Left forelimb (tissue), 1 donor: ENCODE data around the gene LRRC59.
"Not testable (repeated sequence)": the region's sequence is repeated elsewhere in the genome, so short reads cannot be mapped to it uniquely, and the experiment has no call there.

Source experiments
- DNase-seq: peaks from one replicate; pipeline ENCODE4 v3.0.0-alpha.2; 2018; ENCODE audit warnings: low spot score

Gene LRRC59

GRCh38 chr17:50347117-50347893, 50.0 kb downstream of the LRRC59 start:
- peak; percentile 60 for DNase-seq

DNA sequence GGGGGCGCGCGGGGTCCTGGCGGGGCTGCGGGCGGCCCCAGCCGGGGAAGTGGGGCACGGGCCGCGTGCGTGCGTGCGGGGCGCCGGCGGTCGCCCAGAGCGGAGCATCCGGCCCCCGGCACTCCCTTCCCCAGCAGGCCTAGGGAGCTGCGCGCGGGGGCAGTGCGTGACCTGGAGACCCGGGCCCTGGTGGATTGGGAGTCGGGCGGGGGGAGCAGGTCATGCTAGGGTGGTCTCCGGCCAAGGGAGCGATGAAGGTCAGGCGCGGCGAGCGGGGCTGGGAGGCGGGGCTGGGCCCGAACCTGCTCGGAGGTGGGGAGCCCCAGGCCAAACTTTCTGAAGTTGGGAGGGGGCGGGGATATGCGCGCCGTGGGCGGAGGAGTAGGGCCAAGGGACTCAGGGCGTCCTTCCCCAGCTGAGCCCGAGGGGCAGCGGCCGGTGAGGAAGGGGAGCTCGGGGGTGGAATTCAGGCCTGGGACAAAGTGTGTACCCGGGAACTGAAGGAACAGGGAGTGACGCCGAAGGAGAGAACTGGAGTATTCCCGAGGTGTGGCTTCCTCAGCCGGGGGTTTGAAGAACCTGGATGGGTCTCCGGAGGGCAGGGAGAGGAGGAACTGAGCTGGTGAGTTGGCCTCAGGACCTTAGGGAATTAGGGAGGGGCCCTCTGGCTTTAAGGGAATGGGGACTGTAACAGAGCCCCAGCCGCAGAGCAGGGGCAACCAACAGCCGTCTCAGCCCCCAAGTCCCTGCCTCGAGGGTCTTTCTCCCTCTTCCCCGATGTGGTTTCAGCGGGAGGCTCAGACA, 50.8 kb downstream of the LRRC59 start:
- peak; percentile 71 for DNase-seq

GRCh38 chr17:50345432-50346312, 51.7 kb downstream of the LRRC59 start, which contains the start of gene XYLT2:
Gene XYLT2, plus strand, starts transcription at chr17:50346126. Its CDS starts 15 bp downstream, at chr17:50346141.
- peak; percentile 86 for DNase-seq

DNA sequence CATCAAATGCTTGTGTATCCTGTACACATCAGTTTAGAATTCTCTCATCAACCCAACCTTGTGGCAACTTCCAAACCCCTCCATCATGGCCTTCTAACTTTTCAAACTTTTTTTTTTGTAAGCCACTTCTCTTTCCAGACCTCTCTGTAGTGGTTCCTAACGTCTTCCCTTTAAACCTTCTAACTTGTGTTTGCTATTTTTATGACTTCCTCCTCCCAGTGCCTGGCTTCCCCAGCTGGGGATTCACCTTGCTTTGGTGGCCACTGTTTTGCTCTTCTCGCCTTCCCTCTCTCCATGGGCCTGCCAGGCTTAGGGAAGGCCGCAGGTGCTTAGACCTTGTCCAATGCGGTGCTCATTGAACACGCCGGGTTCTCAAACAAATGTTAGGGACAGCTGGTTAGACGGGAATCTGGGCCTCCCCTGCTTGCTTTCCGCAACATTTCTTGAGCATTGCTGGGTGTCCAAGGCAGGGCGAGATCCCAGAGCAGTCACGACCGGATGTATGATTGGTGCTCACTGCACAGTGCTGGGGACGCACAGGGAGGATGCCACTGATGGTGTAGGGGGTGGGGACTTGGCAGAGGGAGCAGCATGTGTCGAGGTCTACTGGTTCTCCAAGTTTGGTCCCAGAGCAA, 52.5 kb downstream of the LRRC59 start:
- DNase-seq: peak; percentile 63

GRCh38 chr17:50339381-50339780, 57.9 kb downstream of the LRRC59 start:
- peak; percentile 23 for DNase-seq

- DNase-seq: no peak
Measured at GRCh38 chr17:50338645-50339044, 58.7 kb downstream of the LRRC59 start.

DNA sequence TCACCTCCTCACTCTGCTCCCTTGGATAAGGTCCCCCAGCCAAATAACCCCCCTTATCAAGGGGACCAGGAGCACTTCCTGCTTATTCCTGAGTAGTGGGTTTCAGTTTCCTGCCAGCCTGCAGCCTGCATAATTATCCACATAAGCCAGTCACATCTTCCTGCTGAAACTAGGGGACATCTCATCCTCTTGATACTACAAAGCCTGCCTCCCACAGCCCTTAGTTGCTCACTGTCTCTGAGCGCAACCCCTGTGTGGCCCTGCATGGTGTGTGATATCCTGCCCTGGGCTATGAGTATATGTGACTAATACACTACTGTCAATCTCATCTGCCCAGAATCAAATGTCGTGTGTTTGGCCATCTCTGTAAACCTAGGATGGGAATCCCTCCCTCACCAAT, 59.4 kb downstream of the LRRC59 start:
- peak; percentile 12 for DNase-seq

GRCh38 chr17:50333291-50334057, 63.8 kb downstream of the LRRC59 start:
- DNase-seq: not testable (repeated sequence)

GRCh38 chr17:50332196-50332595, 65.1 kb downstream of the LRRC59 start:
- no peak for DNase-seq
